Activated T-cell treated with anti-CD3 and anti-CD28 coated beads, Interleukin-2, amount 50 U/mL, for 1 hour (primary cell): ENCODE data around the gene HNRNPA1L2.
A peak's percentile ranks its signal among the peaks of the same experiment; 100 is the strongest.
"Not testable (repeated sequence)": the region's sequence is repeated elsewhere in the genome, so short reads cannot be mapped to it uniquely, and the experiment has no call there.

ENCODE experiments used
- DNase-seq: peaks from one replicate; pipeline ENCODE4 v3.0.0-alpha.2; 2020

The HNRNPA1L2 gene

DNA sequence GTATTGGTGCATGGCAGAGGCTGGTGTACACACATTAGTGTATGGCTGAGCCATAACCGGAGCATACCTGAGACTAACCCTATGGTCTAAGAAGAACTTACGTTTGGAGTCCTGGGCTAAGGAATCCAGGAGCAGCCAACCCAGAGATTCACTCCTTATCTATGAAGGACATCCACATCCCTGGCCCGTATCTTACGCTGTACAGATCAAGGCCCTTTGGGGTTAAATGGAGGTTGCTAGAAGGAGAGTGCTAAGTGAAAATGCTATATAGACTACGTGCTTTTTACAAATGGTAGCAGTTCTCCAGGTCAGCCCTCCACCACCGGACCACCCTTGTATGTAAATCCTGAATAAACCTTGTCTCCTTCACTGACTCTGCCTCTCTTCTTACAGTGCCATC is 8.5 kb downstream of the HNRNPA1L2 start:
- DNase-seq = no peak

GRCh38 chr13:52651897-52652195 is 9.6 kb downstream of the HNRNPA1L2 start:
- no peak for DNase-seq

DNA sequence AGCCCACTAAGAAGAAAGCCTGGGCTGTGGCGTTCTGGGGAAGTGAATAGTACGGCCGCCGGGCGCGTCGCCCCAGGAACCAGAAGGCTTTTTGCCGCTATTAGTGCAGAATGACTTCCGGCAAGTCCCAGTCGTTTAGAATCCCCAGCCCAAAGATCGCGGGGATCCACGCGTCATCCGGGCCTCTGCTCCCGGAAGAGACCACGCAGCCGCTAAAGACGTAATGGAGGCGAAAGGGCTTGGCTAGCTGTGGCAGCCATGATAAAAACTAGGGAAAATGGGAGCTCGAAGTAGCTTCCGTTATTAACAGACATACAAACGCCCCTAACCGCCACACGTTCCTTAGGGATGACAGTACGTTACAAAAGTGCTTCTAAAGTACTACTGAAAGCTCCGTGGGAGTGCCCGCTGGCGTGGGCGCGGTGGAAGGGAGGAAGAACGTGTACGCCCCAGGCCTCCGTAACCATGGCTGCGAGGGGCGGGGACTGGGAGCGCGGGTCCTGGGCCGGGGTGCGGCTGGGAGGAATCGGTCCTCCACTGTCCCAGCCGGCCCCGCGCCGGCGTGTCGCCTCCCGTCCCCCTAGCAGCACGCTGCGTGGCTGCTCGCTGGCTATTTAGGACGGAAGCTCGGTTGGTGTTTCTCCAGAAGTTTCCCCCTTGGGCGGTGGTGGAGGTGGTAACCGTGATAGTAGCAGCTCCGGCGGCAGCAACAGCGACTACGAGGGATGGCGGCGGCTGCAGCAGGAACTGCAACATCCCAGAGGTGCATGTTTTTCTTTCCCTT is 10.2 kb downstream of the HNRNPA1L2 start, which contains the start of gene SUGT1:
Gene SUGT1 (plus strand): TSS at position 641 of the 784 bp plus-strand sequence. CDS start 85 bp downstream, at position 726.
- peak; percentile 94 for DNase-seq

- no peak for DNase-seq
These were observed 10.7 kb downstream of the HNRNPA1L2 start for GRCh38 chr13:52652980-52653303.

DNA sequence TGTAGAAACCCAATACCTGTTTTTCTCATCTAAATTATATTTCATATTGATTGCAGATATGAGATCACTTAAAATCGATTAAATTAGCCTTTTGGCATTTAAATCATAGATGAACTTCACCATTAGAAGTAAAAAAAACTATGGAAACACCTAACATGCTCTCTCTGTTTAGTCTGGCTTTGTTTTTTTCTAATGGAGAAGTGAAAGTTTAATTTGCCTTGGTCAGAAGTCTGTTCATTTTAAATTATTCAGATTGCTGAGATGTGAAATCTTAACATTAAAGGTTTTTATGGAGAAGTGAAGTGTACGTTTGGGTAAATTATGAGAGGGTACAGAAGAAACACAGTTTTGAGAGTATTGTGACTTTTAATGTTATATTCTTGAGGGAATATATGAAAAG is 17.1 kb downstream of the HNRNPA1L2 start:
- no peak for DNase-seq

GRCh38 chr13:52664272-52664671 is 22.0 kb downstream of the HNRNPA1L2 start:
- no peak for DNase-seq

- DNase-seq = no peak
These were observed 23.1 kb downstream of the HNRNPA1L2 start for GRCh38 chr13:52665325-52665724.

GRCh38 chr13:52669677-52670076 is 27.4 kb downstream of the HNRNPA1L2 start:
- DNase-seq = no peak

DNA sequence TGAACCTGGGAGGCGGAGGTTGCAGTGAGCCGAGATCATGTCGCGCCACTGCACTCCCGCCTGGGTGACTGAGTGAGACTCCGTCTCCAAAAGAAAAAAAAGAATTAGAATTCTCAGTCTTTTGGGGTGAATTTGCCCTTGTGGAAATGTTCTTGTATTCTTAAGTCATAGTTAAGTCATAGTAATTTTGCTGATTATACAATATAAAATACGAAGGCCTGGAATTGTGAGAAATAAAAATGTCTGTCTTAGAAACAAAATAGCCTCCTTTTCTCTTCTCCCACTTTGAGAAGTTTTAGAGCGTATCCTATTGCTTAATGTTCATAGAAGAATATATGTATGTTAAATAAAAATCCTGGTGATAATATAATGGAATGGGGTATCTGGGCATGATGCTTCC is 28.5 kb downstream of the HNRNPA1L2 start:
- DNase-seq = no peak

GRCh38 chr13:52673465-52673864 is 31.2 kb downstream of the HNRNPA1L2 start:
- DNase-seq = no peak

DNA sequence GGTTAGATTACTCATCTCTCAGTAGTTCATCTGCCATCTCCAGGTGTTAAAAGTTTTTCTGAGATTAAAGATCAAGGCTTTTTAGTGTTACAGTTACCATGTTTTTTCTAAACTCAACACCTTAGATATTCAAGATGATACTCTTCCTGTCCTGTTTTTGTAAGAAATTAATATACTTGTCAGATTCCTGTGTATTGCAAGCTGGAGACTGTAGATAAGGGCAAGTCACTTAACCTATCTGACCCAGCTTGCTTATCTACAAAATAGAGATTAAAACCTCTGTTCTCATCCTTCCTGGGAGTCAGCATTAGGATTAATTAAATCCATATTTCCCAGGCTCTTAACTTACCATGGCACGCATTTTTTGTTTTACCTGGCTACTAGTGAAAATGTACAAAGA is 35.6 kb downstream of the HNRNPA1L2 start:
- DNase-seq = no peak

- DNase-seq = not testable (repeated sequence)
These were observed 43.6 kb downstream of the HNRNPA1L2 start for GRCh38 chr13:52685806-52686205.

DNA sequence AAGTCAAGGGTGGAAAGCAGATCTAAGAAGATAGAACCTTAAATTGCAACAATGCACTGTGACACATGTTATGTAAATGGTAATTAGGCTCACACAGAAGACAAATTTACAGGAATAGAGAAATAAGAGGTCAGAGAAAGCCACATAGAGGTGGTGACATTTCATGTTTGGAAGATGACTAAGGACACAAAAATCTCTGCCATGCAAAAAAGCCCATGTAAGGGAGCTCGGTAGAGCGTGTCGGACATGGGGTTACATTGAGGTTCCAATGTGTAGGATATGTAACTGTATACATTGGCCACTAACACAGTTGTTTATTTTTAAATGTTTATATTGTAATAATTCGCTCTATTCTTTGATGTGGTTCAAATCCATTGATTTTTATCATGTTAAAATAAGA is 44.1 kb downstream of the HNRNPA1L2 start:
- no peak for DNase-seq
